Measurements from ENCODE around the gene ENOX1. TPM values are rescaled to one million over a fixed set of nuclear protein-coding genes. Genes with fewer than 3 reads are reported as not detected.

The ENOX1 gene
- total RNA-seq, 1 experiment from 2014 or later: 1.8 TPM

DNA sequence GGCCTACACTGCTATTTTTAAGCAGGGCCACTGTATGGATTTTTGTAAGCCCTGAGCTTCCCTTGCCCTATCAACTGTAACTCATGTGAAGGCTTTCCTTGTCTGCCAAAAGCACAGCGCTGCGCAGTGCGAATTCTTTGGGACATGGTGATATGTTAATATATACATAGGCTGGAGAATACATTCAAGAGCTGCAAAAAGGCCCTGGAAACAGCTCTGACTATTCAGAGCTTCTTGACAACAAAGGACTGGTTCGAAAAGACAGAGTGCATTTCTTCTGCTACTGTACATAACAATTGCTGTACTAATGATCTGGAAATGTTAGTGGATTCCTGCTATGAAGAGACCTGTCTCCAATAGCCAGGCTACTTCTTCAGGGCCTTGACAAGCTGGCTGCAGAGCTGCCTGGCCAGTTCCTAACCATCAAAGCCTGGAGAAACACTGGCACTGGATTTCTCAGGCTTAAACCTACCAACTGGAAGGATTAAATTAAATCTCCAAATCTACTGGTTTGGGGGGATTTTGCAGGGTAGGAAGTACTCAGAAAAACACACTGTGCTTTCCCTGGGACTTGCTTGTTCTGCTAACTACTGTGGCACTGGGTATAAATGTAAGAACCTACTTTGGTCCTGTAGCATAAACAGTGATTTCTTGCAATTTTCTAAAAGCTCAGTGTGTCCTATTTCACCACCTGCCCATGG, 516.5 kb downstream of the ENOX1 start:
- TF ChIP-seq, protein P1, sequence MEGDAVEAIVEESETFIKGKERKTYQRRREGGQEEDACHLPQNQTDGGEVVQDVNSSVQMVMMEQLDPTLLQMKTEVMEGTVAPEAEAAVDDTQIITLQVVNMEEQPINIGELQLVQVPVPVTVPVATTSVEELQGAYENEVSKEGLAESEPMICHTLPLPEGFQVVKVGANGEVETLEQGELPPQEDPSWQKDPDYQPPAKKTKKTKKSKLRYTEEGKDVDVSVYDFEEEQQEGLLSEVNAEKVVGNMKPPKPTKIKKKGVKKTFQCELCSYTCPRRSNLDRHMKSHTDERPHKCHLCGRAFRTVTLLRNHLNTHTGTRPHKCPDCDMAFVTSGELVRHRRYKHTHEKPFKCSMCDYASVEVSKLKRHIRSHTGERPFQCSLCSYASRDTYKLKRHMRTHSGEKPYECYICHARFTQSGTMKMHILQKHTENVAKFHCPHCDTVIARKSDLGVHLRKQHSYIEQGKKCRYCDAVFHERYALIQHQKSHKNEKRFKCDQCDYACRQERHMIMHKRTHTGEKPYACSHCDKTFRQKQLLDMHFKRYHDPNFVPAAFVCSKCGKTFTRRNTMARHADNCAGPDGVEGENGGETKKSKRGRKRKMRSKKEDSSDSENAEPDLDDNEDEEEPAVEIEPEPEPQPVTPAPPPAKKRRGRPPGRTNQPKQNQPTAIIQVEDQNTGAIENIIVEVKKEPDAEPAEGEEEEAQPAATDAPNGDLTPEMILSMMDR (IDR thresholded peaks at IDR 0.05; ENCODE audit: unreplicated experiment): no peak
- Mint-ChIP-seq H3K27ac (ENCODE audit: low read depth, unreplicated experiment) (no peak overlapping the region), H3K36me3 (ENCODE audit: insufficient read depth, unreplicated experiment) (no peaks in the 10 kb centered on the region), H3K4me1 (ENCODE audit: insufficient read depth, unreplicated experiment) (peaks cover 45% of the 10 kb centered on the region), H3K27me3 (ENCODE audit: insufficient read depth, unreplicated experiment) (no peaks in the 10 kb centered on the region), H3K9me3 (ENCODE audit: unreplicated experiment) (no peaks in the 10 kb centered on the region), H3K4me3 (ENCODE audit: unreplicated experiment) (no peak overlapping the region)
- BruUV-seq (replicated peaks): no TSS peak
- intact Hi-C loops (cut with micrococcal nuclease): no loop called here
- ChIA-PET POLR2A (interaction anchor here (1.8 kb wide), 1 partner anchor 14 kb away, joined by 5 read pairs; no protein-coding TSS in a partner anchor), CTCF (interaction anchor here (1.1 kb wide), 1 partner anchor 301 kb away, joined by 4 read pairs; no protein-coding TSS in a partner anchor)
- no peak for DNase-seq (ENCODE audit: unreplicated experiment)

DNA sequence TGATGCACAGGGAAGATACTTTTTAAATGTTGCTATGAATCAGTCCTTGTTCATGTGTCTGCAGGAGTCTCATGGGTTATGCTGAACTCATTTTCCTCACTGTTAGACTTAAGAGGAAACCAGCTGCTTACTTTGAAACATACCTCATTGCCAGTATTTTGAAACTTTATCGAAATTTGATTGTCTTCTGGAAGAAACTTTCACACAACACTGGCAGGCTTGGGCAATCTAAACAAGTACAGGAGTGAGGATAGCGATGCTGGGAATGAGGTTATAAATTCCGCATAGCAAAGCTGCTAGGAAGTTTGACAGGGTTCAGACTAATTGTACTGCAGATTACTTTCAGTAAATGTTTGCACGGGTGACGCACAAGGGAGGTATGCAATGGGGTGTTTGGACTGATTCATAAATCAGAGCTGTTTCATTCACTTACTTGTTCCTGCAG, 517.7 kb downstream of the ENOX1 start:
- Mint-ChIP-seq H3K27ac (ENCODE audit: low read depth, unreplicated experiment) (peak overlapping the region; percentile 78), H3K4me3 (ENCODE audit: unreplicated experiment) (peak overlapping the region; percentile 41), H3K4me1 (ENCODE audit: insufficient read depth, unreplicated experiment) (peaks cover 45% of the 10 kb centered on the region), H3K27me3 (ENCODE audit: insufficient read depth, unreplicated experiment) (no peaks in the 10 kb centered on the region), H3K36me3 (ENCODE audit: insufficient read depth, unreplicated experiment) (no peaks in the 10 kb centered on the region), H3K9me3 (ENCODE audit: unreplicated experiment) (no peaks in the 10 kb centered on the region)
- CTCF ChIA-PET: interaction anchor here (0.6 to 1.1 kb wide), 3 partner anchors 9 to 400 kb away, joined by 3 to 4 read pairs (median 3); no protein-coding TSS in a partner anchor
- no TSS peak for BruUV-seq (replicated peaks)
- TF ChIP-seq, protein P1 (IDR thresholded peaks at IDR 0.05; ENCODE audit: unreplicated experiment): no peak
- intact Hi-C loops (cut with micrococcal nuclease): no loop called here
- POLR2A ChIA-PET: interaction anchor here (0.5 to 1.8 kb wide), 5 partner anchors 15 to 343 kb away, joined by 3 to 6 read pairs (median 4); no protein-coding TSS in a partner anchor
- DNase-seq (ENCODE audit: unreplicated experiment): peak; percentile 86

DNA sequence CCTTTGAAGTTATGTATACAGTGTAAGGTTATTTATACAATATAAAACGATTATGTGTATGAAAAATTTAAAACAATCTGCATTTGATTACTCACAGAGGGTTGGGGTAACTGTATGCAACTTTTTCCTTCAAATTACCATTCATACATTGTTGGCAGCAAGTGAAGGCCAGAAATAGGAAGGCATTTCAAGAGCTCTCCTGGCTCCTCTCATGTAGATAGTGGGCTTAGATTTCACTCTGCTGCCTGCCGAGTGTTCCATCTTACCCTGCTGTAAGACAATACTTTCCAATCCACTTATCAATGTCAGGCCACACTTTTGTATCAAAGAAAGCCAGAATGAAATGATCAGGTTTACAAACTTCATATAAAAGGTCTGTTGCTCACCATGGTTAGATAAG, 518.1 kb downstream of the ENOX1 start:
- no peaks in the 10 kb centered on the region for H3K27me3 Mint-ChIP-seq (ENCODE audit: insufficient read depth, unreplicated experiment)
- no peak for DNase-seq (ENCODE audit: unreplicated experiment)
- H3K4me3 Mint-ChIP-seq (ENCODE audit: unreplicated experiment): peak overlapping the region; percentile 41
- intact Hi-C loops (cut with micrococcal nuclease): no loop called here
- H3K27ac Mint-ChIP-seq (ENCODE audit: low read depth, unreplicated experiment): peak overlapping the region; percentile 78
- TF ChIP-seq, protein P1 (IDR thresholded peaks at IDR 0.05; ENCODE audit: unreplicated experiment): no peak
- H3K4me1 Mint-ChIP-seq (ENCODE audit: insufficient read depth, unreplicated experiment): peaks cover 44% of the 10 kb centered on the region
- no peaks in the 10 kb centered on the region for H3K36me3 Mint-ChIP-seq (ENCODE audit: insufficient read depth, unreplicated experiment)
- no peaks in the 10 kb centered on the region for H3K9me3 Mint-ChIP-seq (ENCODE audit: unreplicated experiment)
- CTCF ChIA-PET: interaction anchor here (0.6 to 1.1 kb wide), 2 partner anchors 9 to 401 kb away, joined by 3 to 4 read pairs; no protein-coding TSS in a partner anchor
- no TSS peak for BruUV-seq (replicated peaks)
- POLR2A ChIA-PET: interaction anchor here (0.5 to 1.8 kb wide), 4 partner anchors 28 to 342 kb away, joined by 3 to 6 read pairs (median 4); no protein-coding TSS in a partner anchor

DNA sequence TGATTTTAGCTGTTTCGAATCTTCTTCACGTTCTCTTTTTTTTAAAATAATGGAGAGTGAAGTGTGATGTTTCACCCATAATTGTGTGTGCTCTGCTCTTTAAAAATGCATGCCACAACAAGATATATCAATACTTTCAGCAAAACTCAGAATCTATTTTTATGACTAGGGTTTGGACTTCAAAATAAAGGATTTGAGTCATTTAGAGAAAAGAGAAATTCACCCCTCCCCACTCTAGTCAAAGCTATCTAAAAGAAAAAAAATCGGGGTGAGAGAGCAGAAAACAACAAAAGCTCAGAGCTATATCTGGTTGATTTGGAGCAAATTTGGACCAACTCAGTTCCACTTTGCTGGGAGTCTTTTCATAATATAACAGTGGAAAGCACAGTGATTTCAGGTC, 518.9 kb downstream of the ENOX1 start:
- CTCF ChIA-PET: no interaction called here
- TF ChIP-seq, protein P1 (IDR thresholded peaks at IDR 0.05; ENCODE audit: unreplicated experiment): no peak
- peak overlapping the region; percentile 7 for H3K27ac Mint-ChIP-seq (ENCODE audit: low read depth, unreplicated experiment)
- no peak overlapping the region for H3K4me3 Mint-ChIP-seq (ENCODE audit: unreplicated experiment)
- no peaks in the 10 kb centered on the region for H3K9me3 Mint-ChIP-seq (ENCODE audit: unreplicated experiment)
- peaks cover 40% of the 10 kb centered on the region for H3K4me1 Mint-ChIP-seq (ENCODE audit: insufficient read depth, unreplicated experiment)
- no peaks in the 10 kb centered on the region for H3K27me3 Mint-ChIP-seq (ENCODE audit: insufficient read depth, unreplicated experiment)
- DNase-seq (ENCODE audit: unreplicated experiment): no peak
- POLR2A ChIA-PET: interaction anchor here (0.7 to 1.8 kb wide), 2 partner anchors 115 to 472 kb away, joined by 3 to 6 read pairs; no protein-coding TSS in a partner anchor
- BruUV-seq (replicated peaks): no TSS peak
- intact Hi-C loops (cut with micrococcal nuclease): no loop called here
- H3K36me3 Mint-ChIP-seq (ENCODE audit: insufficient read depth, unreplicated experiment): no peaks in the 10 kb centered on the region

All from MCF 10A (cell line).